ENCODE data around the gene RIMBP3C.
"Not testable (repeated sequence)": the region's sequence is repeated elsewhere in the genome, so short reads cannot be mapped to it uniquely, and the experiment has no call there.

RIMBP3C gene

GRCh38 chr22:21582801-21583740 lies 31.8 kb upstream of the RIMBP3C start:
- no peak overlapping the region for H3K4me3 Mint-ChIP-seq
- H3K9me3 Mint-ChIP-seq, result no peaks in the 10 kb centered on the region
- peak overlapping the region; percentile 89 for H3K27ac Mint-ChIP-seq
- peaks cover 57% of the 10 kb centered on the region for H3K4me1 Mint-ChIP-seq (ENCODE audit: low read depth)
- H3K27me3 Mint-ChIP-seq, result no peaks in the 10 kb centered on the region
- H3K36me3 Mint-ChIP-seq (ENCODE audit: low read depth), result peaks cover 33% of the 10 kb centered on the region
- DNase-seq, result no peak

DNA sequence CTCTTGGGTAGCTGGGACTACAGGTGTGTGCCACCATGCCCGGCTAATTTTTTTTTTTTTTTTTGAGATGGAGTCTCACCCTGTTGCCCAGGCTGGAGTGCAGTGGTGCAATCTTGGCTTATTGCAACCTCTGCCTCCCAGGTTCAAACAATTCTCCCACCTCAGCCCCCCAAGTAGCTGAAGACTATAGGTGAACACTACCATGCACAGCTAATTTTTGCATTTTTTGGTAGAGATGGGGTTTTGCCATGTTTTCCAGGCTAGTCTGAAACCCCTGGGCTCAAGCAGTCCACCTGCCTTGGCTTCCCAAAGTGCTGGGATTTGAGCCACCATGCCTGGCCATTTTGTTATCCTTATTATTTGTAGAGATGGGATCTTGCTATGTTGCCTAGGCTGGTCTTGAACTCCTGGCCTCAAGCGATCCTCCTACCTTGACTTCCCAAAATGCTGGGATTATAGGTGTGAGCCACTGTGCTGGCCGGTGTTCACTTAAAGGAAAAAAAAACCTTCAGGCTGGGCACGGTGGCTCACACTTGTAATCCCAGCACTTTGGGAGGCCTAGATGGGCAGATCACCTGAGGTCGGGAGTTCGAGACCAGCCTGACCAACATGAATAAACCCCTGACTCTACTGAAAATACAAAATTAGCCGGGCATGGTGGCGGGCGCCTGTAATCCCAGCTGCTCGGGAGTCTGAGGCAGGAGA lies 29.9 kb upstream of the RIMBP3C start:
- H3K36me3 Mint-ChIP-seq (ENCODE audit: low read depth), result peaks cover 40% of the 10 kb centered on the region
- H3K27ac Mint-ChIP-seq, DNase-seq, H3K27me3 Mint-ChIP-seq, H3K9me3 Mint-ChIP-seq, H3K4me3 Mint-ChIP-seq: not testable (repeated sequence)
- H3K4me1 Mint-ChIP-seq (ENCODE audit: low read depth), result peaks cover 55% of the 10 kb centered on the region

- DNase-seq, H3K27me3 Mint-ChIP-seq, H3K9me3 Mint-ChIP-seq, H3K4me3 Mint-ChIP-seq: not testable (repeated sequence)
- Mint-ChIP-seq H3K36me3 (ENCODE audit: low read depth) (peaks cover 39% of the 10 kb centered on the region), H3K27ac (peak overlapping the region; percentile 11), H3K4me1 (ENCODE audit: low read depth) (peaks cover 56% of the 10 kb centered on the region)
Measured at GRCh38 chr22:21580623-21581007, 29.4 kb upstream of the RIMBP3C start.

GRCh38 chr22:21579474-21579851 lies 28.2 kb upstream of the RIMBP3C start:
- Mint-ChIP-seq H3K27me3 (no peaks in the 10 kb centered on the region), H3K9me3 (no peaks in the 10 kb centered on the region), H3K4me1 (ENCODE audit: low read depth) (peaks cover 53% of the 10 kb centered on the region), H3K27ac (peak overlapping the region; percentile 18), H3K4me3 (no peak overlapping the region), H3K36me3 (ENCODE audit: low read depth) (peaks cover 36% of the 10 kb centered on the region)
- DNase-seq, result no peak

GRCh38 chr22:21573750-21574494 lies 22.7 kb upstream of the RIMBP3C start:
- Mint-ChIP-seq H3K27ac (peak overlapping the region; percentile 74), H3K27me3 (no peaks in the 10 kb centered on the region), H3K36me3 (ENCODE audit: low read depth) (peaks cover 61% of the 10 kb centered on the region), H3K4me1 (ENCODE audit: low read depth) (peaks cover 78% of the 10 kb centered on the region), H3K4me3 (no peak overlapping the region), H3K9me3 (no peaks in the 10 kb centered on the region)
- no peak for DNase-seq

DNA sequence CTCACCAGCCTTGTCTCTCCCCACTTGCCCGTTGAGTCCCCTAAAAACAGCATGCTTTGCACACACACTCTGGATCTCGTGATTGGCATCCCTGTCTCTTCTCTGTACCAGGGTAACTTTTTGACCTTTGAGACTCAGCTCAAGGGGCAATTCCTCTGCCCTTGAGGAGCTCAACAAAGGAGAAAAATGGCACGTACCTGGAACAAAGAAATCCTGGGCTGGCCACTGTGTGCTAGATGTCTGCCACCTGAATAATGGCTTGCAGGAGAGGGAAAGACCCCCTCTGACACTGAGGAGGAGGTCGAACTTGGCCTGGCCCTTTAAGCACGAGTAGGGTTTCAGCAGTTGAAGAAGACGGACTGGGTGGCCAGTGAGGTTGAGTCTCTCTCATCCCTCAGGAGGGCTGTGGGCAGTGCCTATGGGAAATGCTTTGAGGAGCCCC lies 22.1 kb upstream of the RIMBP3C start:
- peaks cover 78% of the 10 kb centered on the region for H3K4me1 Mint-ChIP-seq (ENCODE audit: low read depth)
- H3K36me3 Mint-ChIP-seq (ENCODE audit: low read depth), result peaks cover 63% of the 10 kb centered on the region
- peak overlapping the region; percentile 74 for H3K27ac Mint-ChIP-seq
- no peak overlapping the region for H3K4me3 Mint-ChIP-seq
- H3K9me3 Mint-ChIP-seq, result no peaks in the 10 kb centered on the region
- no peak for DNase-seq
- H3K27me3 Mint-ChIP-seq, result no peaks in the 10 kb centered on the region

DNA sequence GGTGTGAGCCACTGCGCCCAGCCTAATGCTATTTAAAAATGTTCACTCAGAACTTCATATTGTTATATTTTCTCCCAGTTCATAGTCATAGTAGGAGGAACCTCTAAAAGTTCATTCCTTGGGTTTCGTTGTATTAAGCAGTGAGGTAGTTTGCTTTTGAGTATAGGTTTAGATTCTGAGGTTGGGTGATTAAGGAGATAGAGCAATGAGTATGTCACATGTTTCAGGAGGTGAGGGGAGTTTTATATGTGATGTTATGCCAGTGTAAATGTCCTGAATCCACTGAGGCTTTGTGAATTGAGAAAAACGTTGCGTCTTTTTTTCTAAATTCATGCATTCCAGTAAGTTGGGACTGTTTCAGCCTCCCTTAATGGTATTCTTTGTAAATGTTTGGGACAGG lies 20.4 kb upstream of the RIMBP3C start:
- peaks cover 53% of the 10 kb centered on the region for H3K36me3 Mint-ChIP-seq (ENCODE audit: low read depth)
- H3K4me3 Mint-ChIP-seq, result peak overlapping the region; percentile 63
- H3K27ac Mint-ChIP-seq, result peak overlapping the region; percentile 95
- peaks cover 67% of the 10 kb centered on the region for H3K4me1 Mint-ChIP-seq (ENCODE audit: low read depth)
- no peaks in the 10 kb centered on the region for H3K9me3 Mint-ChIP-seq
- no peak for DNase-seq
- no peaks in the 10 kb centered on the region for H3K27me3 Mint-ChIP-seq

DNA sequence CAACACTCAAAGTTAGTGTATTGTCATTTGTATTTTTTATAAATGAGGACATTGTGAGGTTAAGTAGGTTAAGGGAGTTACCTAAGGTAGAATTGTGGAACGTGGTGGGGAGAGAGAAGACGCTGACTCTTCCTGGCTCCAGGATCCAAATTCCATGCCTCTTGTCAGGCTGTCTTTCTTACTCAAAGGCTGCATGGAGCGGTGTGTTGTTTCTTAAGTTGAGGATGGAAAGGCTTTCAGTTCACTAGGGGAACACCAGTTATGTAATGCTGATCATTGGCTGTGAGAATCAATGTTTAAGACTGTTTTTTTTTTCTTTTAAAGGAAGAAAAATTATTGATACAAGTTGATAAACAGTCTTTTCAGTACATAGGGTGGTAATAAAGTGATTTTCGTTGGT lies 19.1 kb upstream of the RIMBP3C start:
- peaks cover 63% of the 10 kb centered on the region for H3K4me1 Mint-ChIP-seq (ENCODE audit: low read depth)
- H3K4me3 Mint-ChIP-seq, result peak overlapping the region; percentile 94
- H3K36me3 Mint-ChIP-seq (ENCODE audit: low read depth), result peaks cover 51% of the 10 kb centered on the region

DNA sequence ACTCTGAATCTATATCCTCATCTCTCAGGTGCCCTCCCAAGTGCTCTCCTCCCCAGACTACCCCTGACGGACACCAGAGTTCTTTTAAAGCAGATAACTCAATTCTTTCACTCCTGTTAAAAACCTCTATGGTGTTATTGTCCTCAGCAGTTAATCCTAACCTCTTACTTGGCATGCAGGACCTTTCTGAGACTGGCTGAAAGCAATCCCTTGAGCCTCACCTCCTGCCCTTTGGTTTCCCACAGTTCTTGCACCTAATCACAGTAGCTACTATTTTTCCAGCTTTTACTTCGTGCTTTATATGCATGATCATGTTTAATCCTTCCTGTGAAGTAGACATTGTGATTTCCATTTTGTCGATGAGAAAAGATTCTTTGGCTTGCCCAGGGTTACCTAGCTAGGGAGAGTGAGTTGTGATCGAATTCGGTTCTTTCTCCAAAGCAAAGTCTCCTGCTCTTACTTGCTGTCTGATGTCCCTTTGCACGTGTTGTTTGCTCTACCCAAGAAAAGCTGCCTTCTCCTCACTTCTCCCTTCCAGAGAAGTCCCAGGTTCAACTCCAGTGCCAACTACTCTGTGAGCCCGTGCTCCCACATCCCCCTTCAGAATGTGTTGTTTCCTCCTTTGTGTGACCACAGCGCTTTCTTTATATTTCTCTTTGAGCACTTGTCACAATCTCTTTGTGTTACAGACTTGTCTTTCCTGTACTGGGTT lies 18.4 kb upstream of the RIMBP3C start:
- no peak for DNase-seq
- Mint-ChIP-seq H3K27me3 (no peaks in the 10 kb centered on the region), H3K36me3 (ENCODE audit: low read depth) (peaks cover 51% of the 10 kb centered on the region), H3K4me1 (ENCODE audit: low read depth) (peaks cover 61% of the 10 kb centered on the region), H3K4me3 (peak overlapping the region; percentile 94), H3K27ac (peak overlapping the region; percentile 96), H3K9me3 (no peaks in the 10 kb centered on the region)

More for the DNA sequence above, 19.1 kb upstream of the RIMBP3C start:
- H3K9me3 Mint-ChIP-seq, result no peaks in the 10 kb centered on the region
- H3K27me3 Mint-ChIP-seq, result no peaks in the 10 kb centered on the region
- H3K27ac Mint-ChIP-seq, result peak overlapping the region; percentile 96
- no peak for DNase-seq

DNA sequence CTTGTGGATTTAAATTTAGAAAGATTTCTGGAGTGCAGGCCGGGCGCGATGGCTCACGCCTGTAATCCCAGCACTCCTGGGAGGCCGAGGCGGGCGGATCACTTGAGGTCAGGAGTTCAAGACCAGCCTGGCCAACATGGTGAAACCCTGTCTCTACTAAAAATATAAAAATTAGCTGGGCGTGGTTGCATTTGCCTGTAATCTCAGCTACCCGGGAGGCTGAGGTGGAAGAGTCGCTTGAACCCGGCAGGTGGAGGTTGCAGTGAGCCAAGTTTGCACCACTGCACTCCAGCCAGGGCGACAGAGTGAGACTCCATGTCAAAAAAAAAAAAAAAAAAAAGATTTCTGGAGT lies 17.8 kb upstream of the RIMBP3C start:
- not testable (repeated sequence) for H3K9me3 Mint-ChIP-seq, DNase-seq
- H3K36me3 Mint-ChIP-seq (ENCODE audit: low read depth), result peaks cover 46% of the 10 kb centered on the region

GRCh38 chr22:21568347-21569075 lies 17.2 kb upstream of the RIMBP3C start:
- DNase-seq, result peak; percentile 44

More for the DNA sequence above, 17.8 kb upstream of the RIMBP3C start:
- H3K27ac Mint-ChIP-seq, result peak overlapping the region; percentile 96
- peak overlapping the region; percentile 94 for H3K4me3 Mint-ChIP-seq
- H3K27me3 Mint-ChIP-seq, result not testable (repeated sequence)
- H3K4me1 Mint-ChIP-seq (ENCODE audit: low read depth), result peaks cover 56% of the 10 kb centered on the region

DNA sequence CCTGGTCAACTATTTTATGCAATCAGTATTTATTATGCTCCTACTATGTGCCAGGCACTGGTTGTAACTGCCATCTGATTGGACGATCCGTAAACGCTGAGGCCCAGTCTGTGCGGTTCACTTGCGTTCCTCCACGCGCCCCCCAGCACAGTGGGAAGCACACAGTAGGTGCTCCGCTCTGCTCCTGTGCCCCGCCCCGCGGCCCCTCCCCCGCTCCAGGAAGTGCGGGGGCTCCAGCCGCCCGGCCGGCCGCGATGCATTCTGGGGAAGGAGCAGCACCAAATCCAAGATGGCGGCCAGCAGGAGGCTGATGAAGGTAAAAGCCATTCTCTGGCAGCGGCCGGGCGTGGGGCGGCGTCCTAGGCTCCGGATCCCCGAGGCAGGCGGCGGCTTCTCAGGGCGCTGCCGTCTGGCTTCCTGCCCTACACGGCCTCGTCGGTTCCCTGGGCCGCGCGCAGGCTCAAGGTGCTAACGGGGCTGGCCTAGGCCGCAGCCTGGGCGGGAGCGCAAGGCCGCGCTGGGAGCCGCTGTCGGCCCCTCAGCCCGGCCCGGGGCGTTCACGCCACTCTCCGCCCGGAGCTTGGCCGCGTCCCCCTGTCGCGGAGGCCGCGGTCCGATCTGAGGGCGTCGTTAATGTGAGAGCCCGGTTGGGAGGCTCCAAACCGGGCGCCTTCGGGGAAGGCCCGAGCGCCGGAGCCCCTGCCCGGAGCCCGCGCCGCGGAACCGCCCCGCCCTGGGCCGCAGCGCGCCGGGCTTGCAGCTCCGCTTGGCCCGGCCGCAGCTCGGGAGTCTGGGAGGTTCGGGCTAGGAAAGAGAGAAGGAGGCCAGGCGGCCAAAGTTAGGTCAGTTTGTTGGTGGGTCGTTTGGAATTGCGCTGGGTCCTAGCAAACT lies 16.4 kb upstream of the RIMBP3C start, which contains the start of gene UBE2L3:
Gene UBE2L3 (plus strand): TSS at position 259 of the 891 bp plus-strand sequence. CDS start 31 bp downstream, at position 290.
- Mint-ChIP-seq H3K9me3 (no peaks in the 10 kb centered on the region), H3K36me3 (ENCODE audit: low read depth) (peaks cover 38% of the 10 kb centered on the region), H3K4me3 (peak within 1 kb of the TSS; percentile 94), H3K27me3 (no peaks in the 10 kb centered on the region), H3K4me1 (ENCODE audit: low read depth) (peaks cover 42% of the 10 kb centered on the region), H3K27ac (peak within 1 kb of the TSS; percentile 96)
- peak; percentile 89 for DNase-seq

More at GRCh38 chr22:21568347-21569075, 17.2 kb upstream of the RIMBP3C start:
- no peaks in the 10 kb centered on the region for H3K9me3 Mint-ChIP-seq
- peak overlapping the region; percentile 96 for H3K27ac Mint-ChIP-seq
- no peaks in the 10 kb centered on the region for H3K27me3 Mint-ChIP-seq
- H3K36me3 Mint-ChIP-seq (ENCODE audit: low read depth), result peaks cover 46% of the 10 kb centered on the region
- peaks cover 50% of the 10 kb centered on the region for H3K4me1 Mint-ChIP-seq (ENCODE audit: low read depth)
- H3K4me3 Mint-ChIP-seq, result peak overlapping the region; percentile 94
